WTC11 (cell line): Measurements from ENCODE around the gene RCBTB1. TPM values are rescaled to one million over a fixed set of nuclear protein-coding genes. Genes with fewer than 3 reads are reported as not detected.

Source experiments
- ATAC-seq: fragments of 200-7000 bp; cut with Tn5 transposase; 2 replicates; pipeline ENCODE4 v1.10.0; 2021; ENCODE audit warnings: mild to moderate bottlenecking, moderate library complexity
- CTCF ChIA-PET: fragments of 300-600 bp; sonication (Branson Sonifier 250); formaldehyde crosslinking; loops from one replicate; lab custom pipeline; 2021; ENCODE audit warnings: antibody characterized with exemption; lab: Charles Lee
- POLR2A ChIA-PET: fragments of 350-600 bp; sonication (Branson Sonifier 250); formaldehyde crosslinking; loops from one replicate; lab custom pipeline; 2021; ENCODE audit warnings: antibody characterized with exemption; lab: Charles Lee
- DNase-seq: peaks from one replicate; pipeline ENCODE4 v3.0.0; 2021; ENCODE audit warnings: low spot score
- H3K27ac Mint-ChIP-seq: 2 replicates; pipeline ENCODE4 v1.8.0; 2021; ENCODE audit warnings: mixed read lengths
- H3K27me3 Mint-ChIP-seq: 2 replicates; pipeline ENCODE4 v1.8.0; 2021; ENCODE audit warnings: low read depth, mild to moderate bottlenecking, moderate library complexity, mixed read lengths
- H3K36me3 Mint-ChIP-seq: 2 replicates; pipeline ENCODE4 v1.8.0; 2021; ENCODE audit warnings: mixed read lengths
- H3K4me1 Mint-ChIP-seq: 2 replicates; pipeline ENCODE4 v1.8.0; 2022; ENCODE audit warnings: mixed read lengths
- H3K4me3 Mint-ChIP-seq: 2 replicates; pipeline ENCODE4 v1.8.0; 2021; ENCODE audit warnings: mild to moderate bottlenecking, moderate library complexity, mixed read lengths
- H3K9me3 Mint-ChIP-seq: 2 replicates; pipeline ENCODE4 v1.8.0; 2021; ENCODE audit warnings: mixed read lengths
- CREB1 ChIP-seq: sonication (generic); formaldehyde crosslinking; IDR thresholded peaks from 2 replicates; pipeline ENCODE4 v1.8.0; 2023; ENCODE audit warnings: mild to moderate bottlenecking, missing genetic modification reagents
- MXD4 ChIP-seq: fragments of 250-450 bp; sonication (Bioruptor Pico); IDR thresholded peaks from 2 replicates; pipeline ENCODE4 v1.8.0; 2021; ENCODE audit warnings: mild to moderate bottlenecking, moderate library complexity, borderline replicate concordance
- SMAD3 ChIP-seq: sonication (generic); formaldehyde crosslinking; IDR thresholded peaks from 2 replicates; pipeline ENCODE4 v1.8.0; 2022; ENCODE audit warnings: missing genetic modification reagents, mild to moderate bottlenecking, borderline replicate concordance
- SMAD4 ChIP-seq: sonication (generic); formaldehyde crosslinking; IDR thresholded peaks from 2 replicates; pipeline ENCODE4 v1.8.0; 2022; ENCODE audit warnings: mild to moderate bottlenecking, missing genetic modification reagents
- SOX15 ChIP-seq: fragments of 250-450 bp; sonication (Bioruptor Pico); IDR thresholded peaks from 2 replicates; pipeline ENCODE4 v1.9.0; 2021; ENCODE audit warnings: mild to moderate bottlenecking
- ZNF138 ChIP-seq: sonication (generic); formaldehyde crosslinking; conservative IDR thresholded peaks from 2 replicates; pipeline ENCODE4 v1.8.1; 2022; ENCODE audit warnings: mild to moderate bottlenecking, moderate library complexity, missing genetic modification reagents
- ZNF219 ChIP-seq: sonication (generic); formaldehyde crosslinking; IDR thresholded peaks from 2 replicates; pipeline ENCODE4 v1.8.0; 2023; ENCODE audit warnings: missing genetic modification reagents, mild to moderate bottlenecking, borderline replicate concordance
- ZNF317 ChIP-seq: sonication (generic); formaldehyde crosslinking; IDR thresholded peaks from 2 replicates; pipeline ENCODE4 v1.8.1; 2023; ENCODE audit warnings: low read depth, mild to moderate bottlenecking, moderate library complexity, missing genetic modification reagents, borderline replicate concordance
- total RNA-seq: library from RNA; stranded (reverse); gene quantifications from 3 replicates; pipeline ENCODE4 v1.2.3, GENCODE V29; 2021
- TF ChIP-seq, protein P1 (sequence below): sonication (generic); formaldehyde crosslinking; IDR thresholded peaks from 2 replicates; pipeline ENCODE4 v1.8.1; 2023; ENCODE audit warnings: mild to moderate bottlenecking, missing genetic modification reagents, moderate library complexity
- TF ChIP-seq, protein P2 (sequence below): fragments of 250-450 bp; sonication (Bioruptor Pico); IDR thresholded peaks from 2 replicates; pipeline ENCODE4 v2.1.2; 2022; ENCODE audit warnings: mild to moderate bottlenecking, moderate library complexity
- TF ChIP-seq, protein P3 (sequence below): fragments of 250-450 bp; sonication (Bioruptor Pico); IDR thresholded peaks from 2 replicates; pipeline ENCODE4 v1.8.0; 2021; ENCODE audit warnings: mild to moderate bottlenecking
- TF ChIP-seq, protein P4 (sequence below): fragments of 250-450 bp; sonication (Bioruptor Pico); IDR thresholded peaks from 2 replicates; pipeline ENCODE4 v1.9.0; 2021; ENCODE audit warnings: mild to moderate bottlenecking
- TF ChIP-seq, protein P5 (sequence below): sonication (generic); formaldehyde crosslinking; IDR thresholded peaks from 2 replicates; pipeline ENCODE4 v1.8.1; 2022; ENCODE audit warnings: mild to moderate bottlenecking, missing genetic modification reagents, moderate library complexity, borderline replicate concordance
- TF ChIP-seq, protein P6 (sequence below): sonication (generic); formaldehyde crosslinking; IDR thresholded peaks from 2 replicates; pipeline ENCODE4 v1.8.1; 2023; ENCODE audit warnings: mild to moderate bottlenecking, missing genetic modification reagents, moderate library complexity
- TF ChIP-seq, protein P7 (sequence below): sonication (generic); formaldehyde crosslinking; IDR thresholded peaks from 2 replicates; pipeline ENCODE4 v1.8.1; 2022; ENCODE audit warnings: missing genetic modification reagents, borderline replicate concordance
- TF ChIP-seq, protein P8 (sequence below): sonication (generic); formaldehyde crosslinking; IDR thresholded peaks from 2 replicates; pipeline ENCODE4 v1.8.1; 2022; ENCODE audit warnings: mild to moderate bottlenecking, moderate library complexity, missing genetic modification reagents
- TF ChIP-seq, protein P9 (sequence below): fragments of 250-450 bp; sonication (Bioruptor Pico); IDR thresholded peaks from 2 replicates; pipeline ENCODE4 v1.9.0; 2021; ENCODE audit warnings: mild to moderate bottlenecking, borderline replicate concordance

RCBTB1 gene
- total RNA-seq, 1 experiment from 2014 or later, result 31.3 TPM

DNA sequence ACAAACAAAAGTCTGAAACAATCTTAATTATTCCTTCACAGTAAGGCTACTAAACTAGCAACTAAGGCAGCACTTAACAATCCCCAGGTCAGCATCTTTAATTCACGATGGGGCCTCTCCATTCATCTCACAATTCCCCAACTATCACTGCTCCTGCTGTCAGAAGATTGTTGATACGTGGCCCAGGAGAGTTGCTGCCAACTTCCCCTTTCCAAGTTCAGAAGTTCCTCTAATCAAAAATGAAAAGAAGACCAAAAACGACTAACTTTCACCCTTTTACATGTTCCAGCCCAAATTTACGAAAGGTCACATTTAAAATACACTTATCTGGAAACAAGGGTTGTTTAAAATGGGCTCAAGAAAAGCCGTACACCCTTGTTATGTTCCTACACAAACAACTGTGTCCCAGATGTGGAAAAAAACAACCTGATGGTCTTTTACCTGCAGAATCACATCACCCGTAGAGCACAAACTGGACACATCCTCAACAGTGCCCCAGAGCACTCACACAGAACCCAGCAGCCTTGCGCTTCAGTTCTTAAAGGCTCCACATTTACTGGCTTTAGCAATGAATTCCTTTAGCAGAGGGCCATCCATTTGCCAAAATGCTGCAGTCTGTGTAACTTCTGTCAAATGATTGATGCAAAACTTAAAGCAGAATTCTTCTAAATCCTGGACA lies 51.6 kb downstream of the RCBTB1 start:
- H3K4me3 Mint-ChIP-seq, result no peak overlapping the region
- no peak overlapping the region; the same call in 1 of the 2 replicates for H3K27ac Mint-ChIP-seq
- H3K4me1 Mint-ChIP-seq, result no peaks in the 10 kb centered on the region
- POLR2A ChIA-PET, result no interaction called here
- ATAC-seq (no peak), DNase-seq (no peak)
- H3K36me3 Mint-ChIP-seq, result peaks cover 11% of the 10 kb centered on the region; the same call in 1 of the 2 replicates
- no peaks in the 10 kb centered on the region for H3K9me3 Mint-ChIP-seq
- CTCF ChIA-PET, result no interaction called here
- TF ChIP-seq, protein P1, sequence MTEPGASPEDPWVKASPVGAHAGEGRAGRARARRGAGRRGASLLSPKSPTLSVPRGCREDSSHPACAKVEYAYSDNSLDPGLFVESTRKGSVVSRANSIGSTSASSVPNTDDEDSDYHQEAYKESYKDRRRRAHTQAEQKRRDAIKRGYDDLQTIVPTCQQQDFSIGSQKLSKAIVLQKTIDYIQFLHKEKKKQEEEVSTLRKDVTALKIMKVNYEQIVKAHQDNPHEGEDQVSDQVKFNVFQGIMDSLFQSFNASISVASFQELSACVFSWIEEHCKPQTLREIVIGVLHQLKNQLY (CRISPR knock-in tag), result no peak
- no peak for TF ChIP-seq ZNF219 (CRISPR knock-in tag)
- TF ChIP-seq, protein P2, sequence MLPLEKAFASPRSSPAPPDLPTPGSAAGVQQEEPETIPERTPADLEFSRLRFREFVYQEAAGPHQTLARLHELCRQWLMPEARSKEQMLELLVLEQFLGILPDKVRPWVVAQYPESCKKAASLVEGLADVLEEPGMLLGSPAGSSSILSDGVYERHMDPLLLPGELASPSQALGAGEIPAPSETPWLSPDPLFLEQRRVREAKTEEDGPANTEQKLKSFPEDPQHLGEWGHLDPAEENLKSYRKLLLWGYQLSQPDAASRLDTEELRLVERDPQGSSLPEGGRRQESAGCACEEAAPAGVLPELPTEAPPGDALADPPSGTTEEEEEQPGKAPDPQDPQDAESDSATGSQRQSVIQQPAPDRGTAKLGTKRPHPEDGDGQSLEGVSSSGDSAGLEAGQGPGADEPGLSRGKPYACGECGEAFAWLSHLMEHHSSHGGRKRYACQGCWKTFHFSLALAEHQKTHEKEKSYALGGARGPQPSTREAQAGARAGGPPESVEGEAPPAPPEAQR (CRISPR knock-in tag), result no peak
- no peak for TF ChIP-seq SMAD4 (CRISPR knock-in tag)
- no peak for TF ChIP-seq SOX15 (CRISPR knock-in tag)
- TF ChIP-seq MXD4, result no peak
- TF ChIP-seq, protein P3, sequence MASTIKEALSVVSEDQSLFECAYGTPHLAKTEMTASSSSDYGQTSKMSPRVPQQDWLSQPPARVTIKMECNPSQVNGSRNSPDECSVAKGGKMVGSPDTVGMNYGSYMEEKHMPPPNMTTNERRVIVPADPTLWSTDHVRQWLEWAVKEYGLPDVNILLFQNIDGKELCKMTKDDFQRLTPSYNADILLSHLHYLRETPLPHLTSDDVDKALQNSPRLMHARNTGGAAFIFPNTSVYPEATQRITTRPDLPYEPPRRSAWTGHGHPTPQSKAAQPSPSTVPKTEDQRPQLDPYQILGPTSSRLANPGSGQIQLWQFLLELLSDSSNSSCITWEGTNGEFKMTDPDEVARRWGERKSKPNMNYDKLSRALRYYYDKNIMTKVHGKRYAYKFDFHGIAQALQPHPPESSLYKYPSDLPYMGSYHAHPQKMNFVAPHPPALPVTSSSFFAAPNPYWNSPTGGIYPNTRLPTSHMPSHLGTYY (CRISPR knock-in tag), result no peak
- H3K27me3 Mint-ChIP-seq, result no peaks in the 10 kb centered on the region

DNA sequence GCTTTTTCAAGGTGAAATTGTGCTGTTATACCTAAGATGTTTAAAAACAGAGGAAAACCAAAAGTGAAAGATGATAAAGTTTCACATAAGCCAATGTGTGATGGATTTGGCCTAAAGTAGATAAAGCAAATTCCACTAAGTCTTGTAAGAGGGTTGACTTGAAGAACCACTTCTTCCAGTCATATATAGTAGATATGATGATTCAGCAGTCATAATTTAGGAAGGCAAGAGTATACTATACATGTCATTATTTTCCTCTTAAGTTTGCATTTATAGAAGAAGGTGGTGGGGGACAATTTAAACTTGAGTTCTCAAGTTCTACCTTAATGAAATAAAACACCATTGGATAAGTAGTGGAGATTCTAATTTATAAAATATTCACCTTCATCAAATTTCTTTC lies 52.3 kb downstream of the RCBTB1 start:
- no peak for ATAC-seq
- Mint-ChIP-seq H3K4me3 (no peak overlapping the region), H3K36me3 (peaks cover 11% of the 10 kb centered on the region; the same call in 1 of the 2 replicates), H3K4me1 (no peaks in the 10 kb centered on the region), H3K27ac (no peak overlapping the region), H3K9me3 (no peaks in the 10 kb centered on the region), H3K27me3 (no peaks in the 10 kb centered on the region)
- no peak for DNase-seq
- CTCF ChIA-PET, result no interaction called here
- POLR2A ChIA-PET, result no interaction called here
- no peak for TF ChIP-seq ZNF317 (CRISPR knock-in tag)
- TF ChIP-seq, protein P4, sequence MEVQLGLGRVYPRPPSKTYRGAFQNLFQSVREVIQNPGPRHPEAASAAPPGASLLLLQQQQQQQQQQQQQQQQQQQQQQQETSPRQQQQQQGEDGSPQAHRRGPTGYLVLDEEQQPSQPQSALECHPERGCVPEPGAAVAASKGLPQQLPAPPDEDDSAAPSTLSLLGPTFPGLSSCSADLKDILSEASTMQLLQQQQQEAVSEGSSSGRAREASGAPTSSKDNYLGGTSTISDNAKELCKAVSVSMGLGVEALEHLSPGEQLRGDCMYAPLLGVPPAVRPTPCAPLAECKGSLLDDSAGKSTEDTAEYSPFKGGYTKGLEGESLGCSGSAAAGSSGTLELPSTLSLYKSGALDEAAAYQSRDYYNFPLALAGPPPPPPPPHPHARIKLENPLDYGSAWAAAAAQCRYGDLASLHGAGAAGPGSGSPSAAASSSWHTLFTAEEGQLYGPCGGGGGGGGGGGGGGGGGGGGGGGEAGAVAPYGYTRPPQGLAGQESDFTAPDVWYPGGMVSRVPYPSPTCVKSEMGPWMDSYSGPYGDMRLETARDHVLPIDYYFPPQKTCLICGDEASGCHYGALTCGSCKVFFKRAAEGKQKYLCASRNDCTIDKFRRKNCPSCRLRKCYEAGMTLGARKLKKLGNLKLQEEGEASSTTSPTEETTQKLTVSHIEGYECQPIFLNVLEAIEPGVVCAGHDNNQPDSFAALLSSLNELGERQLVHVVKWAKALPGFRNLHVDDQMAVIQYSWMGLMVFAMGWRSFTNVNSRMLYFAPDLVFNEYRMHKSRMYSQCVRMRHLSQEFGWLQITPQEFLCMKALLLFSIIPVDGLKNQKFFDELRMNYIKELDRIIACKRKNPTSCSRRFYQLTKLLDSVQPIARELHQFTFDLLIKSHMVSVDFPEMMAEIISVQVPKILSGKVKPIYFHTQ (CRISPR knock-in tag), result no peak
- TF ChIP-seq, protein P5, sequence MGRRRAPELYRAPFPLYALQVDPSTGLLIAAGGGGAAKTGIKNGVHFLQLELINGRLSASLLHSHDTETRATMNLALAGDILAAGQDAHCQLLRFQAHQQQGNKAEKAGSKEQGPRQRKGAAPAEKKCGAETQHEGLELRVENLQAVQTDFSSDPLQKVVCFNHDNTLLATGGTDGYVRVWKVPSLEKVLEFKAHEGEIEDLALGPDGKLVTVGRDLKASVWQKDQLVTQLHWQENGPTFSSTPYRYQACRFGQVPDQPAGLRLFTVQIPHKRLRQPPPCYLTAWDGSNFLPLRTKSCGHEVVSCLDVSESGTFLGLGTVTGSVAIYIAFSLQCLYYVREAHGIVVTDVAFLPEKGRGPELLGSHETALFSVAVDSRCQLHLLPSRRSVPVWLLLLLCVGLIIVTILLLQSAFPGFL, result no peak
- TF ChIP-seq, protein P6, sequence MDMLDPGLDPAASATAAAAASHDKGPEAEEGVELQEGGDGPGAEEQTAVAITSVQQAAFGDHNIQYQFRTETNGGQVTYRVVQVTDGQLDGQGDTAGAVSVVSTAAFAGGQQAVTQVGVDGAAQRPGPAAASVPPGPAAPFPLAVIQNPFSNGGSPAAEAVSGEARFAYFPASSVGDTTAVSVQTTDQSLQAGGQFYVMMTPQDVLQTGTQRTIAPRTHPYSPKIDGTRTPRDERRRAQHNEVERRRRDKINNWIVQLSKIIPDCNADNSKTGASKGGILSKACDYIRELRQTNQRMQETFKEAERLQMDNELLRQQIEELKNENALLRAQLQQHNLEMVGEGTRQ (CRISPR knock-in tag), result no peak
- TF ChIP-seq, protein P7, sequence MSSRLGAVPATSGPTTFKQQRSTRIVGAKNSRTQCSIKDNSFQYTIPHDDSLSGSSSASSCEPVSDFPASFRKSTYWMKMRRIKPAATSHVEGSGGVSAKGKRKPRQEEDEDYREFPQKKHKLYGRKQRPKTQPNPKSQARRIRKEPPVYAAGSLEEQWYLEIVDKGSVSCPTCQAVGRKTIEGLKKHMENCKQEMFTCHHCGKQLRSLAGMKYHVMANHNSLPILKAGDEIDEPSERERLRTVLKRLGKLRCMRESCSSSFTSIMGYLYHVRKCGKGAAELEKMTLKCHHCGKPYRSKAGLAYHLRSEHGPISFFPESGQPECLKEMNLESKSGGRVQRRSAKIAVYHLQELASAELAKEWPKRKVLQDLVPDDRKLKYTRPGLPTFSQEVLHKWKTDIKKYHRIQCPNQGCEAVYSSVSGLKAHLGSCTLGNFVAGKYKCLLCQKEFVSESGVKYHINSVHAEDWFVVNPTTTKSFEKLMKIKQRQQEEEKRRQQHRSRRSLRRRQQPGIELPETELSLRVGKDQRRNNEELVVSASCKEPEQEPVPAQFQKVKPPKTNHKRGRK, result no peak
- no peak for TF ChIP-seq SOX15 (CRISPR knock-in tag)
- TF ChIP-seq, protein P8, sequence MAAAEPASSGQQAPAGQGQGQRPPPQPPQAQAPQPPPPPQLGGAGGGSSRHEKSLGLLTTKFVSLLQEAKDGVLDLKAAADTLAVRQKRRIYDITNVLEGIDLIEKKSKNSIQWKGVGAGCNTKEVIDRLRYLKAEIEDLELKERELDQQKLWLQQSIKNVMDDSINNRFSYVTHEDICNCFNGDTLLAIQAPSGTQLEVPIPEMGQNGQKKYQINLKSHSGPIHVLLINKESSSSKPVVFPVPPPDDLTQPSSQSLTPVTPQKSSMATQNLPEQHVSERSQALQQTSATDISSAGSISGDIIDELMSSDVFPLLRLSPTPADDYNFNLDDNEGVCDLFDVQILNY (CRISPR knock-in tag), result no peak
- TF ChIP-seq SMAD3 (CRISPR knock-in tag), result no peak
- TF ChIP-seq, protein P9, sequence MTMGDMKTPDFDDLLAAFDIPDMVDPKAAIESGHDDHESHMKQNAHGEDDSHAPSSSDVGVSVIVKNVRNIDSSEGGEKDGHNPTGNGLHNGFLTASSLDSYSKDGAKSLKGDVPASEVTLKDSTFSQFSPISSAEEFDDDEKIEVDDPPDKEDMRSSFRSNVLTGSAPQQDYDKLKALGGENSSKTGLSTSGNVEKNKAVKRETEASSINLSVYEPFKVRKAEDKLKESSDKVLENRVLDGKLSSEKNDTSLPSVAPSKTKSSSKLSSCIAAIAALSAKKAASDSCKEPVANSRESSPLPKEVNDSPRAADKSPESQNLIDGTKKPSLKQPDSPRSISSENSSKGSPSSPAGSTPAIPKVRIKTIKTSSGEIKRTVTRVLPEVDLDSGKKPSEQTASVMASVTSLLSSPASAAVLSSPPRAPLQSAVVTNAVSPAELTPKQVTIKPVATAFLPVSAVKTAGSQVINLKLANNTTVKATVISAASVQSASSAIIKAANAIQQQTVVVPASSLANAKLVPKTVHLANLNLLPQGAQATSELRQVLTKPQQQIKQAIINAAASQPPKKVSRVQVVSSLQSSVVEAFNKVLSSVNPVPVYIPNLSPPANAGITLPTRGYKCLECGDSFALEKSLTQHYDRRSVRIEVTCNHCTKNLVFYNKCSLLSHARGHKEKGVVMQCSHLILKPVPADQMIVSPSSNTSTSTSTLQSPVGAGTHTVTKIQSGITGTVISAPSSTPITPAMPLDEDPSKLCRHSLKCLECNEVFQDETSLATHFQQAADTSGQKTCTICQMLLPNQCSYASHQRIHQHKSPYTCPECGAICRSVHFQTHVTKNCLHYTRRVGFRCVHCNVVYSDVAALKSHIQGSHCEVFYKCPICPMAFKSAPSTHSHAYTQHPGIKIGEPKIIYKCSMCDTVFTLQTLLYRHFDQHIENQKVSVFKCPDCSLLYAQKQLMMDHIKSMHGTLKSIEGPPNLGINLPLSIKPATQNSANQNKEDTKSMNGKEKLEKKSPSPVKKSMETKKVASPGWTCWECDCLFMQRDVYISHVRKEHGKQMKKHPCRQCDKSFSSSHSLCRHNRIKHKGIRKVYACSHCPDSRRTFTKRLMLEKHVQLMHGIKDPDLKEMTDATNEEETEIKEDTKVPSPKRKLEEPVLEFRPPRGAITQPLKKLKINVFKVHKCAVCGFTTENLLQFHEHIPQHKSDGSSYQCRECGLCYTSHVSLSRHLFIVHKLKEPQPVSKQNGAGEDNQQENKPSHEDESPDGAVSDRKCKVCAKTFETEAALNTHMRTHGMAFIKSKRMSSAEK (CRISPR knock-in tag), result no peak
- no peak for TF ChIP-seq CREB1 (CRISPR knock-in tag)
- no peak for TF ChIP-seq ZNF138 (CRISPR knock-in tag)
